HG02884 (cell line): ENCODE data around the gene RIPOR3.
"Not testable (repeated sequence)": the region's sequence is repeated elsewhere in the genome, so short reads cannot be mapped to it uniquely, and the experiment has no call there.

Source experiments
- ATAC-seq: cut with Tn5 transposase; IDR thresholded peaks from one replicate; pipeline ENCODE4 v1.9.1; 2021; ENCODE audit warnings: mild to moderate bottlenecking, moderate library complexity; ENCODE audit not compliant: unreplicated experiment

RIPOR3 gene

GRCh38 chr20:50611128-50611810 is 80.1 kb downstream of the RIPOR3 start:
- ATAC-seq: no peak

- ATAC-seq: no peak
These were observed 81.1 kb downstream of the RIPOR3 start for GRCh38 chr20:50610212-50610718.

- ATAC-seq: no peak
These were observed 81.8 kb downstream of the RIPOR3 start for GRCh38 chr20:50609438-50609989.

GRCh38 chr20:50608750-50609104 is 82.6 kb downstream of the RIPOR3 start:
- no peak for ATAC-seq

- no peak for ATAC-seq
These were observed 83.2 kb downstream of the RIPOR3 start for GRCh38 chr20:50607850-50608749.

GRCh38 chr20:50607436-50607835 is 83.9 kb downstream of the RIPOR3 start:
- no peak for ATAC-seq

GRCh38 chr20:50605136-50605535 is 86.2 kb downstream of the RIPOR3 start:
- no peak for ATAC-seq

- no peak for ATAC-seq
These were observed 86.9 kb downstream of the RIPOR3 start for GRCh38 chr20:50604451-50604850.

GRCh38 chr20:50602432-50603088 is 88.8 kb downstream of the RIPOR3 start:
- ATAC-seq: no peak

GRCh38 chr20:50601511-50602431 is 89.6 kb downstream of the RIPOR3 start:
- ATAC-seq: no peak

- ATAC-seq: no peak
These were observed 91.0 kb downstream of the RIPOR3 start for GRCh38 chr20:50600281-50600895.

GRCh38 chr20:50598768-50599167 is 92.6 kb downstream of the RIPOR3 start:
- not testable (repeated sequence) for ATAC-seq

GRCh38 chr20:50598074-50598473 is 93.3 kb downstream of the RIPOR3 start:
- ATAC-seq: no peak

- ATAC-seq: no peak
These were observed 93.9 kb downstream of the RIPOR3 start for GRCh38 chr20:50597406-50597969.

- no peak for ATAC-seq
These were observed 94.7 kb downstream of the RIPOR3 start for GRCh38 chr20:50596694-50597021.

- ATAC-seq: no peak
These were observed 95.2 kb downstream of the RIPOR3 start for GRCh38 chr20:50595988-50596693.

- no peak for ATAC-seq
These were observed 95.9 kb downstream of the RIPOR3 start for GRCh38 chr20:50595433-50595895.

GRCh38 chr20:50594591-50595432 is 96.5 kb downstream of the RIPOR3 start:
- no peak for ATAC-seq
